Neural crest cell (in vitro differentiated cells): Measurements from ENCODE around the gene FAM177B. TPM values are rescaled to one million over a fixed set of nuclear protein-coding genes. Genes with fewer than 3 reads are reported as not detected.
"Not testable (repeated sequence)": the region's sequence is repeated elsewhere in the genome, so short reads cannot be mapped to it uniquely, and the experiment has no call there.

Experiments used
- DNase-seq: peaks from one replicate; pipeline ENCODE4 v3.0.0; 2021; ENCODE audit warnings: low read depth, mixed read lengths, low spot score
- H3K27ac Mint-ChIP-seq: one replicate; pipeline ENCODE4 v1.8.0; 2021; ENCODE audit warnings: mild to moderate bottlenecking, mixed read lengths; ENCODE audit not compliant: unreplicated experiment
- H3K27me3 Mint-ChIP-seq: 2 replicates; pipeline ENCODE4 v1.8.0; 2021; ENCODE audit warnings: low read depth, mild to moderate bottlenecking, mixed read lengths
- H3K36me3 Mint-ChIP-seq: 2 replicates; pipeline ENCODE4 v1.8.0; 2021; ENCODE audit warnings: low read depth, mild to moderate bottlenecking, mixed read lengths
- H3K4me1 Mint-ChIP-seq: 2 replicates; pipeline ENCODE4 v1.8.0; 2021; ENCODE audit warnings: mixed read lengths
- H3K4me3 Mint-ChIP-seq: one replicate; pipeline ENCODE4 v1.8.0; 2021; ENCODE audit warnings: mild to moderate bottlenecking, mixed read lengths
- H3K9me3 Mint-ChIP-seq: 2 replicates; pipeline ENCODE4 v1.8.0; 2021; ENCODE audit warnings: mixed read lengths
- total RNA-seq: library from RNA; stranded (reverse); gene quantifications from 2 replicates; pipeline ENCODE4 v1.2.1, GENCODE V29; 2021
- TF ChIP-seq, protein P1 (sequence below): fragments of 200-600 bp; sonication (generic); conservative IDR thresholded peaks from 2 replicates; pipeline ENCODE4 v1.5.0; 2021; ENCODE audit warnings: antibody characterized with exemption, mild to moderate bottlenecking

FAM177B gene
- total RNA-seq, 1 donor from 2014 or later = 0.47 TPM

DNA sequence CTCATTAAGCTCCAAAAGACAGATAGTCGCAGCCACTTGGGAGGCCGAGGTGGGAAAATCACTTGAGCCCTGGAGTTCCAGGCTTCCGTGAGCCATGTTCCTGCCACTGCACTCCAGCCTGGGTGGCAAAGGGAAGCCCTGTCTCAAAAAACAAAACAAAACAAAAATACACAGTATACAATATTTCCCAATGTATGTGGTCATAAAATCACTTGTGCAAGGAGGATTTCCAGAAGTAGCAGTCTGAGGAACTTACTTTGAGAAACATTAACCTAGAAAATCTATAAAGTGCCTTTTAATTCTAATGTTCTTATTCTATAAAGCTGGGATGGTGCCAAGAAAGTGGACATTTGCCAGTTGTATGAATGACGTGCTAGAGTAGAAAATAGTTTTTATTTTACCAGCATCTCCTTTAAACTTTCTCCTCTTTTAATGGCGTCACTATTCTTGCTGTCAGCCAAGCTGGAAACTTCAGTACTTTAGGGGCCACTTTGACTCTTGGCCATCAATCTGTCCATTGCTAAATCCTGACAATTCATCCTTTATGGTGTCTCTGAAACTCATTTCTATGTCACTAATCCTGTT, 22.5 kb downstream of the FAM177B start:
- no peak for DNase-seq
- TF ChIP-seq, protein P1, sequence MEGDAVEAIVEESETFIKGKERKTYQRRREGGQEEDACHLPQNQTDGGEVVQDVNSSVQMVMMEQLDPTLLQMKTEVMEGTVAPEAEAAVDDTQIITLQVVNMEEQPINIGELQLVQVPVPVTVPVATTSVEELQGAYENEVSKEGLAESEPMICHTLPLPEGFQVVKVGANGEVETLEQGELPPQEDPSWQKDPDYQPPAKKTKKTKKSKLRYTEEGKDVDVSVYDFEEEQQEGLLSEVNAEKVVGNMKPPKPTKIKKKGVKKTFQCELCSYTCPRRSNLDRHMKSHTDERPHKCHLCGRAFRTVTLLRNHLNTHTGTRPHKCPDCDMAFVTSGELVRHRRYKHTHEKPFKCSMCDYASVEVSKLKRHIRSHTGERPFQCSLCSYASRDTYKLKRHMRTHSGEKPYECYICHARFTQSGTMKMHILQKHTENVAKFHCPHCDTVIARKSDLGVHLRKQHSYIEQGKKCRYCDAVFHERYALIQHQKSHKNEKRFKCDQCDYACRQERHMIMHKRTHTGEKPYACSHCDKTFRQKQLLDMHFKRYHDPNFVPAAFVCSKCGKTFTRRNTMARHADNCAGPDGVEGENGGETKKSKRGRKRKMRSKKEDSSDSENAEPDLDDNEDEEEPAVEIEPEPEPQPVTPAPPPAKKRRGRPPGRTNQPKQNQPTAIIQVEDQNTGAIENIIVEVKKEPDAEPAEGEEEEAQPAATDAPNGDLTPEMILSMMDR = no peak
- H3K9me3 Mint-ChIP-seq = peaks cover 8% of the 10 kb centered on the region

DNA sequence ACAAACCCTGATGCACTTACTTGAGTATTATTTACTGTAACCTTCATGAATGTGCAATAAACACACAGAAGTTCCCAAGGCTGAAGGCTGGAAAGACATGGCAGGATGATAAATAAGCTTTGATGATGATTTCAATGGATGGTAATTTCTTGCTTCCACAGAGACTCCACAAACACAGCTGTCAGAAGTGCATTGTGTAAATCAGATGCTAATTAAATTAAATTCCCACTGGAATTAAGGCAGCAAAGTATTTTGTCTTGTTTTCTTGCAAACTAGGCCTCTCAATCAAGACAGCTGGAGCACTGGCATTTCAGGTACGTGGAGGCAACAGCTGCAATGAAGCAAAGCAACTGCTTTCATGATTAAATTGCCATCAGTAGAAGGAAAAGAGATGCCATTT, 24.1 kb downstream of the FAM177B start:
- H3K27me3 Mint-ChIP-seq = peaks cover 3% of the 10 kb centered on the region
- no peak overlapping the region for H3K4me3 Mint-ChIP-seq
- no peak for DNase-seq
- H3K4me1 Mint-ChIP-seq = no peaks in the 10 kb centered on the region
- H3K9me3 Mint-ChIP-seq = peaks cover 8% of the 10 kb centered on the region
- TF ChIP-seq, protein P1 = no peak
- no peaks in the 10 kb centered on the region for H3K36me3 Mint-ChIP-seq
- no peak overlapping the region for H3K27ac Mint-ChIP-seq

More for the DNA sequence above, 22.5 kb downstream of the FAM177B start:
- no peaks in the 10 kb centered on the region for H3K4me1 Mint-ChIP-seq
- no peak overlapping the region for H3K4me3 Mint-ChIP-seq
- H3K27ac Mint-ChIP-seq = no peak overlapping the region
- H3K36me3 Mint-ChIP-seq = no peaks in the 10 kb centered on the region
- peaks cover 2% of the 10 kb centered on the region for H3K27me3 Mint-ChIP-seq

DNA sequence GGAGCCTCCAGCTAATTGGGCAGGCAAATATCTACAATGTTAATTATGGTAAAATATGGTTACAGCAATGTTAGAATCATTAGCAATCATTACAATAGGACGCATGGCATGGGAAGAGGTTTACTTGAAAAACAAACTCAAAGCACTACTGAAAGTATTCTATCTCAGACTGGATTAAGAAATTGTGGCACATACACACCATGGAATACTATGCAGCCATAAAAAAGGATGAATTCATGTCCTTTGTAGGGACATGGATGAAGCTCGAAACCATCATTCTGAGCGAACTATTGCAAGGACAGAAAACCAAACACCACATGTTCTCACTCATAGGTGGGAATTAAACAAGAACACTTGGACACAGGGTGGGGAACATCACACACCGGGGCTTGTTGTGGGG, 25.2 kb downstream of the FAM177B start:
- H3K27ac Mint-ChIP-seq, H3K9me3 Mint-ChIP-seq, H3K4me1 Mint-ChIP-seq, DNase-seq, H3K36me3 Mint-ChIP-seq, H3K27me3 Mint-ChIP-seq, H3K4me3 Mint-ChIP-seq: not testable (repeated sequence)

DNA sequence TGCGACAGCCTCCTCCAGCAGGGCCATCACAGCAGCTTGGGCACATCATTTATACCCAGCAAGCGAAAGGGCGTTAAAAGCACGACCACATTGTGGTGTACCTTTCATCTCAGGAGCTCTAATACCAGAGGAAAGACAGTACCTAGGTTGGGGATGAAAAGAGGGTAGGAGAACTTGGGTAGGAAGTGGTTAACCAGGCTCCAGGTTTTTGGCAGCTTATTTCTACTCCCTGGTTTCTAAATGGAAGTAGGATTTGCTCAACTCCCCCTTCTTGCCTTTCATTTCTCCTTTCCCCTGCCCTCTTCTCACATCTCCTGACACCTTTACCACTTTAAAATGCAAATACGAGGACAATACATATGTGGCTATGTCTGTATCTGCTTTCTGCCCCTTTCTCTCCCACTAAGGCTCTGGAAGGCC, 30.2 kb downstream of the FAM177B start:
- Mint-ChIP-seq H3K9me3 (peaks cover 20% of the 10 kb centered on the region), H3K36me3 (peaks cover 8% of the 10 kb centered on the region), H3K4me3 (no peak overlapping the region)

DNA sequence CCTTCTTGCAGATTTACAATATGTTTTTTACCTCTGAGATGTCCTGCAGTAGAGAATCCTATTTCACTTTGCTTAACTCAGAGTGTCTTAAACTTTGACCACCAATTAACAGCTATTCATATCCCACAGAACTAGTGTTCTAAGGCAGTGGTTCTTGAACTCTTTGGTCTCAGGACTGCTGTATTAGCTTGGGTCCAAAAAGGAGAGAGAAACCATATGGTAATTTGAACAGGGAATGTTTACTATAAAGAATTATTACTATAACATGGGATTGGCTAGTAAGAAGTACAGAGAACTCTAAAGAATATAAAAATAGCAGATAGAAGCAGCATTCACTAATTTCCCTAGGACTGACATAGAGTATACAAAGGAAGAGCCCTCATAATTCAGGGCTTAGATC, 31.6 kb downstream of the FAM177B start:
- H3K4me1 Mint-ChIP-seq = no peaks in the 10 kb centered on the region
- peaks cover 8% of the 10 kb centered on the region for H3K36me3 Mint-ChIP-seq
- peaks cover 3% of the 10 kb centered on the region for H3K27me3 Mint-ChIP-seq

More for the DNA sequence above, 30.2 kb downstream of the FAM177B start:
- Mint-ChIP-seq H3K27me3 (peaks cover 3% of the 10 kb centered on the region), H3K27ac (no peak overlapping the region), H3K4me1 (no peaks in the 10 kb centered on the region)
- no peak for DNase-seq
- TF ChIP-seq, protein P1 = no peak

DNA sequence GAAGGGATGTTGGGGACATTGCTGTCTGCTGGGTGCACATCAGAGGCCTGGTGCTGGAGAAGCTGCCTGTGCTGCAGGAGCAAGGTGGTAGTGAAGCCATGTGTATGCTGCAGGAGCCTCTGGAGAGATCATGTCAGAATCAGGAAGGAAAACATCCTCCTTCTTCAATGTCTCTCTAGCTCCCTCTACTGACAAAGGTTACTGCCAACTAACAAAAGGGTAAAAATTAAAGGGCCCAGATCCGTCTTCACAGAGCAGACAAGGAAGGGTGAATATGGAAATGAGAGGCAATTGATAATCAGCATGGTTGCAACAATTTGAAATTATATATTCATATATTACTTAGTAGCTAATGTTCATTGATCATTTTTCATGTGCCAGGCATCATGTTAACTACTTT, 32.2 kb downstream of the FAM177B start:
- TF ChIP-seq, protein P1 = peak; percentile 32
- no peak overlapping the region for H3K27ac Mint-ChIP-seq
- peaks cover 3% of the 10 kb centered on the region for H3K27me3 Mint-ChIP-seq
- H3K4me1 Mint-ChIP-seq = no peaks in the 10 kb centered on the region
- H3K36me3 Mint-ChIP-seq = peaks cover 8% of the 10 kb centered on the region
- no peak overlapping the region for H3K4me3 Mint-ChIP-seq
- peaks cover 18% of the 10 kb centered on the region for H3K9me3 Mint-ChIP-seq
- no peak for DNase-seq

More for the DNA sequence above, 31.6 kb downstream of the FAM177B start:
- TF ChIP-seq, protein P1 = no peak
- H3K4me3 Mint-ChIP-seq = no peak overlapping the region
- H3K9me3 Mint-ChIP-seq = peaks cover 19% of the 10 kb centered on the region
- H3K27ac Mint-ChIP-seq = no peak overlapping the region
- no peak for DNase-seq
